ENCODE data around the gene TRABD2A.

GRCh38 chr2:84908948-84909713 lies 28.2 kb upstream of the TRABD2A start:
- TF ChIP-seq CTCF (conservative IDR thresholded peaks at IDR 0.05; ENCODE audit: low read length): no peak
- no peak for TF ChIP-seq EZH2phosphoT487 (IDR thresholded peaks at IDR 0.05; ENCODE audit: borderline replicate concordance)

All from Loucy (cell line).